ENCODE data around the gene TRIM33.

DNA sequence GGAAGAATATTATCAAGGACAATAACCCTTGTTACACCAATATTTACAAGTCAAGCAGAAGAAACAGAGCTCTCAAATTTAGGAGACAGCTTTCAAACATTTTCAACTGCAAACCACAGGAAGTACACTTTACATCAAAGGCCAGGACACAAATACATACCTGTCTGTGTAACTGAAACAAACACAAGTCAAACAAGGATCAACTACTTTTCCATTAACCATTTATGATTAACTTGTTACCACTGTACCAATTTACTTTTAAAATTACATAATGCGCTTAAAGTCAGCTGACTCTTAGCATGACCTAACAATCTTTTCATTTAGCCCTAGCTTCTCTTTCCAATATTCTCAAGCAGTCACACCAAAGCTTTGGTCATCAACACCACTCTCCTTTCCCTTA lies 43.5 kb downstream of the TRIM33 start:
- TF ChIP-seq TAF1 (IDR thresholded peaks at IDR 0.05; ENCODE audit: low read depth) (no peak), RAD21 (conservative IDR thresholded peaks at IDR 0.05) (no peak), POLR2AphosphoS5 (IDR thresholded peaks at IDR 0.05) (no peak)
- TF ChIP-seq, protein P1, sequence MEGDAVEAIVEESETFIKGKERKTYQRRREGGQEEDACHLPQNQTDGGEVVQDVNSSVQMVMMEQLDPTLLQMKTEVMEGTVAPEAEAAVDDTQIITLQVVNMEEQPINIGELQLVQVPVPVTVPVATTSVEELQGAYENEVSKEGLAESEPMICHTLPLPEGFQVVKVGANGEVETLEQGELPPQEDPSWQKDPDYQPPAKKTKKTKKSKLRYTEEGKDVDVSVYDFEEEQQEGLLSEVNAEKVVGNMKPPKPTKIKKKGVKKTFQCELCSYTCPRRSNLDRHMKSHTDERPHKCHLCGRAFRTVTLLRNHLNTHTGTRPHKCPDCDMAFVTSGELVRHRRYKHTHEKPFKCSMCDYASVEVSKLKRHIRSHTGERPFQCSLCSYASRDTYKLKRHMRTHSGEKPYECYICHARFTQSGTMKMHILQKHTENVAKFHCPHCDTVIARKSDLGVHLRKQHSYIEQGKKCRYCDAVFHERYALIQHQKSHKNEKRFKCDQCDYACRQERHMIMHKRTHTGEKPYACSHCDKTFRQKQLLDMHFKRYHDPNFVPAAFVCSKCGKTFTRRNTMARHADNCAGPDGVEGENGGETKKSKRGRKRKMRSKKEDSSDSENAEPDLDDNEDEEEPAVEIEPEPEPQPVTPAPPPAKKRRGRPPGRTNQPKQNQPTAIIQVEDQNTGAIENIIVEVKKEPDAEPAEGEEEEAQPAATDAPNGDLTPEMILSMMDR (IDR thresholded peaks at IDR 0.05; ENCODE audit: poor library complexity, severe bottlenecking), result no peak
